Ascending aorta (tissue), 2 donors: ENCODE measurements around the gene SLC7A1. TPM values are rescaled to one million over a fixed set of nuclear protein-coding genes. Genes with fewer than 3 reads are reported as not detected.

Source experiments
- DNase-seq, 2 donors: peaks; one replicate each; pipeline ENCODE4 v3.0.0-alpha.2; 2019; ENCODE audit warnings: low spot score in 2 of 2
- H3K27ac ChIP-seq, 2 donors: fragments of 200-600 bp; sonication (generic); one replicate each; pipeline ENCODE4 v1.5.1; 2016 to 2017; ENCODE audit warnings: mild to moderate bottlenecking in 1 of 2
- H3K27me3 ChIP-seq: fragments of 200-600 bp; sonication (generic); one replicate; pipeline ENCODE4 v1.5.1; 2017
- H3K36me3 ChIP-seq, 2 donors: fragments of 200-600 bp; sonication (generic); one replicate each; pipeline ENCODE4 v1.5.1; 2016
- H3K4me1 ChIP-seq, 2 donors: fragments of 200-600 bp; sonication (generic); one replicate each; pipeline ENCODE4 v1.5.1; 2016 to 2017; ENCODE audit warnings: mild to moderate bottlenecking in 1 of 2
- H3K4me3 ChIP-seq, 2 donors: fragments of 200-600 bp; sonication (generic); one replicate each; pipeline ENCODE4 v1.5.1; 2016 to 2017; ENCODE audit warnings: mild to moderate bottlenecking in 1 of 2
- H3K9me3 ChIP-seq, 2 donors: fragments of 200-600 bp; sonication (generic); one replicate each; pipeline ENCODE4 v1.5.1; 2016
- intact Hi-C: fragments of 100-400 bp; cut with DNase I; formaldehyde crosslinking; loops from one replicate; pipeline ENCODE4 v1.15.1; 2023
- total RNA-seq: library from RNA; depleted of rRNA; stranded (reverse); fragments of >200 nt; gene quantifications from one replicate; pipeline ENCODE4 v1.1.0, GENCODE V29; 2016
- TF ChIP-seq, protein P1 (sequence below), 3 experiments: fragments of 200-600 bp in 2 of 3; fragments of 450-650 bp in 1 of 3; sonication (generic) in 2 of 3; IDR thresholded peaks; one replicate each; pipeline ENCODE4 v1.5.1; 2016 to 2019; ENCODE audit warnings: antibody characterized with exemption in 3 of 3, mild to moderate bottlenecking in 1 of 3, moderate library complexity in 1 of 3

SLC7A1 gene
- total RNA-seq, 1 donor from 2014 or later: 17.2 TPM

GRCh38 chr13:29465741-29466293, 129.7 kb downstream of the SLC7A1 start:
- TF ChIP-seq, protein P1, sequence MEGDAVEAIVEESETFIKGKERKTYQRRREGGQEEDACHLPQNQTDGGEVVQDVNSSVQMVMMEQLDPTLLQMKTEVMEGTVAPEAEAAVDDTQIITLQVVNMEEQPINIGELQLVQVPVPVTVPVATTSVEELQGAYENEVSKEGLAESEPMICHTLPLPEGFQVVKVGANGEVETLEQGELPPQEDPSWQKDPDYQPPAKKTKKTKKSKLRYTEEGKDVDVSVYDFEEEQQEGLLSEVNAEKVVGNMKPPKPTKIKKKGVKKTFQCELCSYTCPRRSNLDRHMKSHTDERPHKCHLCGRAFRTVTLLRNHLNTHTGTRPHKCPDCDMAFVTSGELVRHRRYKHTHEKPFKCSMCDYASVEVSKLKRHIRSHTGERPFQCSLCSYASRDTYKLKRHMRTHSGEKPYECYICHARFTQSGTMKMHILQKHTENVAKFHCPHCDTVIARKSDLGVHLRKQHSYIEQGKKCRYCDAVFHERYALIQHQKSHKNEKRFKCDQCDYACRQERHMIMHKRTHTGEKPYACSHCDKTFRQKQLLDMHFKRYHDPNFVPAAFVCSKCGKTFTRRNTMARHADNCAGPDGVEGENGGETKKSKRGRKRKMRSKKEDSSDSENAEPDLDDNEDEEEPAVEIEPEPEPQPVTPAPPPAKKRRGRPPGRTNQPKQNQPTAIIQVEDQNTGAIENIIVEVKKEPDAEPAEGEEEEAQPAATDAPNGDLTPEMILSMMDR (IDR thresholded peaks at IDR 0.05): no peak
- Histone ChIP-seq H3K27me3 (no peaks in the 10 kb centered on the region), H3K4me3 (no peak overlapping the region), H3K36me3 (no peaks in the 10 kb centered on the region), H3K9me3 (no peaks in the 10 kb centered on the region), H3K27ac (no peak overlapping the region), H3K4me1 (peaks cover 0 to 6% of the 10 kb centered on the region in 2 donors)
- DNase-seq: peak in 1 of 2 donors; percentile 62
- intact Hi-C loops: no loop called here

DNA sequence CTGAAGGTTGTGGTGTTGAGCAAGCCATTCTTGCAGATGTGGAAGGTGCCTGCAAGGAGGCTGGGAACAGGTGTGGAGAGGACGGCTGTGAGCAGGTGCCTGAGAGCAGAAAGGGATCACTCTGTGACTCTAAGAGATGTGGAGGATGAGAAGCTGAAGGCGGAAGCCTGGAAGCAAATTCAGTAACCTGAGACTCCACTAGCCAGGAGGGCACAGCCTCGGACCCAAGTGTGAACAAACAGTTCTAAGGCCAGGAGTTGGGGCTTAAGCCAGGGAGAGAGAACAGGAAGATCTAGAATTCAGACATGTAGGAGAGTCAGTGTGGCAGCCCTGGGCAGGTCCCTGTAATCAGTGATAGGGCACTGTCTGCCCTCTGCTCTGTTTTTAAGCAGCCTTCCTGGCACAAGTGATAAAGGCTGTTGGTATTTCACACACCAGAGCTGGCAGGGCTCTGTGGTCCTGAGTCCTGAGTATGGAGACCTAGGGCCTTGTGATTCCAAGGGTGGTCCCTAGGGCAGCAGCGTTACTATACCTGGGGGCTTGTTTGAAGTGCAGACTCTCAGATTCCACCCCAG, 131.3 kb downstream of the SLC7A1 start:
- TF ChIP-seq, protein P1 (IDR thresholded peaks at IDR 0.05): no peak
- H3K27ac ChIP-seq: peak overlapping the region in 1 of 2 donors; percentile 23
- intact Hi-C loops: no loop called here
- DNase-seq: no peak
- H3K36me3 ChIP-seq: no peaks in the 10 kb centered on the region
- H3K4me3 ChIP-seq: no peak overlapping the region
- peaks cover 0 to 6% of the 10 kb centered on the region in 2 donors for H3K4me1 ChIP-seq
- no peaks in the 10 kb centered on the region for H3K9me3 ChIP-seq
- no peaks in the 10 kb centered on the region for H3K27me3 ChIP-seq

- Histone ChIP-seq H3K36me3 (no peaks in the 10 kb centered on the region), H3K9me3 (no peaks in the 10 kb centered on the region), H3K27ac (no peak overlapping the region), H3K4me3 (no peak overlapping the region), H3K4me1 (no peaks in the 10 kb centered on the region), H3K27me3 (no peaks in the 10 kb centered on the region)
- TF ChIP-seq, protein P1 (IDR thresholded peaks at IDR 0.05): no peak
- no peak for DNase-seq
- intact Hi-C loops: no loop called here
Measured at GRCh38 chr13:29459813-29460355, 135.6 kb downstream of the SLC7A1 start.
